ENCODE results near the gene FOXC1. TPM values are rescaled to one million over a fixed set of nuclear protein-coding genes. Genes with fewer than 3 reads are reported as not detected.

Gene FOXC1
- total RNA-seq, 2 donors from 2014 or later = 7.1 to 10.1 TPM

DNA sequence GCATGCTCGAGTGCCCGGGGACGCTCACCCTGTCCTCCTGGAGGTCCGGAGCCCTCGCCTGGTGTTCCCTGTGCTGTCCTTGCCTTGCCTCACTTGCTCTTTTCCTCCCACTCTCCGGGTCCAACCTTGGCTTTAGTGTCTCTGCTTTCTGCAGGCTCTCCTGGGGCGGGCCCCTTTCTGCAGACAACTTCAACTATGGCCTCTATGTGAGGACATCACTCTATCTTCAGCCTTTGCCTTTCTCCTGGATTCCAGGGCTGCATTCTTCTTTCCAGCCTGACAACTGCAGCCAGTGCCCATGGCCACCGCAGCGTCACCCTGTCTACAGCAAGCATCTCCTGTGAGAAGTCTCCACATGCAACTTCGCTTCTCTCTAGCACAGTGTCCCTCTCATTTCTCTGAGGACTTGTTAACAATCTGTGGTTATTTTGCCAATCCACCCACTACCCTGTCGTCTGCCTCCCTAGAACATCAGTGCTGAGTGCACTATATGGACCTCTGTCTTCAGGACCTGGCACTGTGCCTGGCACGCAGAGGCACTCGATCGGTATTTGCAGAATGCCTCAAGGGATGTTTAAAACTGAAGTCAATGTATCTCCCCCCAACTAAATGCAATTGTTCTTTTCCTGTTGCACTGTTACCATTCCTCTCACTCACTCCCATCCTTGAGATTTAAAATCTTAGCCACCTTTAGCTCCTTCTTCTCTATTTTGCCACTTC lies 35.9 kb downstream of the FOXC1 start:
- H3K36me3 Mint-ChIP-seq (ENCODE audit: low read depth) = no peaks in the 10 kb centered on the region
- H3K4me1 ChIP-seq (ENCODE audit: control insufficient read depth, insufficient read depth, low read length) = peaks cover 3% of the 10 kb centered on the region
- no peaks in the 10 kb centered on the region for H3K36me3 ChIP-seq (ENCODE audit: control insufficient read depth, insufficient read depth, low read length)
- WGBS, 2 experiments (ENCODE audit: insufficient coverage in 1 of 2, insufficient read length in 1 of 2) = 93 to 96% methylated on average over 14 of the region's 14 CpGs
- H3K27me3 ChIP-seq (ENCODE audit: control insufficient read depth, insufficient read depth, low read length, poor library complexity, severe bottlenecking) = no peaks in the 10 kb centered on the region
- H3K27ac ChIP-seq (ENCODE audit: low read depth, low read length) = no peak overlapping the region
- no peak overlapping the region for H3K9ac ChIP-seq (ENCODE audit: extremely low read depth, low read length, poor library complexity, severe bottlenecking)
- DNase-seq = no peak
- no peaks in the 10 kb centered on the region for H3K27me3 Mint-ChIP-seq (ENCODE audit: insufficient read depth)
- H3K9me3 ChIP-seq (ENCODE audit: control insufficient read depth, low read length) = no peaks in the 10 kb centered on the region
- H3K4me1 Mint-ChIP-seq = peaks cover 14% of the 10 kb centered on the region
- TF ChIP-seq, protein P1, sequence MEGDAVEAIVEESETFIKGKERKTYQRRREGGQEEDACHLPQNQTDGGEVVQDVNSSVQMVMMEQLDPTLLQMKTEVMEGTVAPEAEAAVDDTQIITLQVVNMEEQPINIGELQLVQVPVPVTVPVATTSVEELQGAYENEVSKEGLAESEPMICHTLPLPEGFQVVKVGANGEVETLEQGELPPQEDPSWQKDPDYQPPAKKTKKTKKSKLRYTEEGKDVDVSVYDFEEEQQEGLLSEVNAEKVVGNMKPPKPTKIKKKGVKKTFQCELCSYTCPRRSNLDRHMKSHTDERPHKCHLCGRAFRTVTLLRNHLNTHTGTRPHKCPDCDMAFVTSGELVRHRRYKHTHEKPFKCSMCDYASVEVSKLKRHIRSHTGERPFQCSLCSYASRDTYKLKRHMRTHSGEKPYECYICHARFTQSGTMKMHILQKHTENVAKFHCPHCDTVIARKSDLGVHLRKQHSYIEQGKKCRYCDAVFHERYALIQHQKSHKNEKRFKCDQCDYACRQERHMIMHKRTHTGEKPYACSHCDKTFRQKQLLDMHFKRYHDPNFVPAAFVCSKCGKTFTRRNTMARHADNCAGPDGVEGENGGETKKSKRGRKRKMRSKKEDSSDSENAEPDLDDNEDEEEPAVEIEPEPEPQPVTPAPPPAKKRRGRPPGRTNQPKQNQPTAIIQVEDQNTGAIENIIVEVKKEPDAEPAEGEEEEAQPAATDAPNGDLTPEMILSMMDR (conservative IDR thresholded peaks at IDR 0.05) = no peak
- no peak overlapping the region for H3K4me3 ChIP-seq (ENCODE audit: low read length)
- H3K9me3 Mint-ChIP-seq = no peaks in the 10 kb centered on the region
- H3K27ac Mint-ChIP-seq = no peak overlapping the region
- H3K4me3 Mint-ChIP-seq = no peak overlapping the region

DNA sequence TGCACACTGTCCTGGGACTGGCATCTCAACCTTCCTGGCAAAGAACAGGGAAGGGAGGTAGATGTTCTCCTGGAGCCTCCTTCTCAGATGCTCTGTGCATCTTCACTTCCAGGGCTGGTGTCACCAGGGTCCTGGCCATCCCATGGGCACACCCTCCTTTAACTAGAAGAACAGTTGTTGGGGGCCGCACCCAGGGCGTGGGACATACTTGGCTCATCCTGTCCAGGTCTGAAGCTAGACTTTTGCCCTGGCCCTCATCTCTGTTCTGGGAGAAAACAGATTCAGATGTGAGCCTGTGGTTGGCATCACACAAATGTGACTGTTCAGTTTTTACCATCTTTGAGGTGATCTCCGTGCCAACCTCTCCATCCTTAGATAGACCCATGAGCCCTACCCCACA lies 41.6 kb downstream of the FOXC1 start:
- Mint-ChIP-seq H3K9me3 (no peaks in the 10 kb centered on the region), H3K27me3 (ENCODE audit: insufficient read depth) (no peaks in the 10 kb centered on the region), H3K4me1 (no peaks in the 10 kb centered on the region), H3K36me3 (ENCODE audit: low read depth) (no peaks in the 10 kb centered on the region), H3K27ac (no peak overlapping the region), H3K4me3 (no peak overlapping the region)
- Histone ChIP-seq H3K36me3 (ENCODE audit: control insufficient read depth, insufficient read depth, low read length) (no peaks in the 10 kb centered on the region), H3K9me3 (ENCODE audit: control insufficient read depth, low read length) (no peaks in the 10 kb centered on the region), H3K4me3 (ENCODE audit: low read length) (no peak overlapping the region), H3K9ac (ENCODE audit: extremely low read depth, low read length, poor library complexity, severe bottlenecking) (no peak overlapping the region), H3K27ac (ENCODE audit: low read depth, low read length) (no peak overlapping the region), H3K4me1 (ENCODE audit: control insufficient read depth, insufficient read depth, low read length) (no peaks in the 10 kb centered on the region), H3K27me3 (ENCODE audit: control insufficient read depth, insufficient read depth, low read length, poor library complexity, severe bottlenecking) (no peaks in the 10 kb centered on the region)
- TF ChIP-seq, protein P1 (conservative IDR thresholded peaks at IDR 0.05) = no peak
- no peak for DNase-seq
- WGBS, 2 experiments (ENCODE audit: insufficient coverage in 1 of 2, insufficient read length in 1 of 2) = 93 to 100% methylated on average over 2 to 3 of the region's 3 CpGs

DNA sequence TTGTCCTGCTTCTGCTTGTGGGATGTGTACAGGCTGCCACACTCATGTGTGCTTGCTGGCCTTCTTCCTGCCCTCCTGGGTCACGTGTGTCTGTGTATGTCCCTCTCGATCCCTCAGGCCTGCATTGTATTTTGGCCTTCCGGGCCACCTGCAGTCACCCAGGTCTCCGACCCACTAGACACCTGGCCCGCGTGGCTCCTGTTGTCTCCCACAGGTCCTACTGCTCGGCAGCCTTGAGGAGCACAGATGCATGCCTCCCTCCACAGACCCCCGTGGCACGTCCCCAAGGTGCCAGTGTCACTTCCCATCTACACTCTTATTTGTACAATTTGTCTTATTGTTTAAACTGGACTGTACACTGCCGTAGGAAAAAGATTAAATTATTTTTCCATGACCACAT lies 43.1 kb downstream of the FOXC1 start:
- no peaks in the 10 kb centered on the region for H3K4me1 Mint-ChIP-seq
- Histone ChIP-seq H3K9me3 (ENCODE audit: control insufficient read depth, low read length) (no peaks in the 10 kb centered on the region), H3K4me3 (ENCODE audit: low read length) (no peak overlapping the region), H3K4me1 (ENCODE audit: control insufficient read depth, insufficient read depth, low read length) (no peaks in the 10 kb centered on the region), H3K9ac (ENCODE audit: extremely low read depth, low read length, poor library complexity, severe bottlenecking) (no peak overlapping the region), H3K27ac (ENCODE audit: low read depth, low read length) (no peak overlapping the region), H3K27me3 (ENCODE audit: control insufficient read depth, insufficient read depth, low read length, poor library complexity, severe bottlenecking) (no peaks in the 10 kb centered on the region), H3K36me3 (ENCODE audit: control insufficient read depth, insufficient read depth, low read length) (no peaks in the 10 kb centered on the region)
- no peaks in the 10 kb centered on the region for H3K9me3 Mint-ChIP-seq
- 93 to 94% methylated on average over 7 to 10 of the region's 10 CpGs for WGBS, 2 experiments (ENCODE audit: insufficient coverage in 1 of 2, insufficient read length in 1 of 2)
- no peak for DNase-seq
- no peaks in the 10 kb centered on the region for H3K27me3 Mint-ChIP-seq (ENCODE audit: insufficient read depth)
- H3K36me3 Mint-ChIP-seq (ENCODE audit: low read depth) = no peaks in the 10 kb centered on the region
- no peak overlapping the region for H3K4me3 Mint-ChIP-seq
- no peak overlapping the region for H3K27ac Mint-ChIP-seq
- TF ChIP-seq, protein P1 (conservative IDR thresholded peaks at IDR 0.05) = no peak

Data from endodermal cell (in vitro differentiated cells).